MM.1S (cell line): Measurements from ENCODE around the gene CNOT4.

Source experiments
- EZH2 ChIP-seq: fragments of 300-600 bp; sonication (generic); optimal IDR thresholded peaks from 2 replicates; pipeline ENCODE3; 2017; ENCODE audit warnings: low read depth, mild to moderate bottlenecking, antibody characterized with exemption, low read length, mixed read lengths
- EZH2phosphoT487 ChIP-seq: fragments of 300-600 bp; sonication (generic); IDR thresholded peaks from 2 replicates; pipeline ENCODE4 v1.6.1; 2018; ENCODE audit warnings: antibody characterized with exemption, low read length
- TF ChIP-seq, protein P1 (sequence below): fragments of 300-600 bp; sonication (generic); IDR thresholded peaks from 2 replicates; pipeline ENCODE4 v1.5.1; 2016; ENCODE audit warnings: antibody characterized with exemption, low read length, mixed read lengths

- TF ChIP-seq, protein P1, sequence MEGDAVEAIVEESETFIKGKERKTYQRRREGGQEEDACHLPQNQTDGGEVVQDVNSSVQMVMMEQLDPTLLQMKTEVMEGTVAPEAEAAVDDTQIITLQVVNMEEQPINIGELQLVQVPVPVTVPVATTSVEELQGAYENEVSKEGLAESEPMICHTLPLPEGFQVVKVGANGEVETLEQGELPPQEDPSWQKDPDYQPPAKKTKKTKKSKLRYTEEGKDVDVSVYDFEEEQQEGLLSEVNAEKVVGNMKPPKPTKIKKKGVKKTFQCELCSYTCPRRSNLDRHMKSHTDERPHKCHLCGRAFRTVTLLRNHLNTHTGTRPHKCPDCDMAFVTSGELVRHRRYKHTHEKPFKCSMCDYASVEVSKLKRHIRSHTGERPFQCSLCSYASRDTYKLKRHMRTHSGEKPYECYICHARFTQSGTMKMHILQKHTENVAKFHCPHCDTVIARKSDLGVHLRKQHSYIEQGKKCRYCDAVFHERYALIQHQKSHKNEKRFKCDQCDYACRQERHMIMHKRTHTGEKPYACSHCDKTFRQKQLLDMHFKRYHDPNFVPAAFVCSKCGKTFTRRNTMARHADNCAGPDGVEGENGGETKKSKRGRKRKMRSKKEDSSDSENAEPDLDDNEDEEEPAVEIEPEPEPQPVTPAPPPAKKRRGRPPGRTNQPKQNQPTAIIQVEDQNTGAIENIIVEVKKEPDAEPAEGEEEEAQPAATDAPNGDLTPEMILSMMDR = no peak
- TF ChIP-seq EZH2 = no peak
- TF ChIP-seq EZH2phosphoT487 = no peak
Observed at GRCh38 chr7:135466442-135467206, 43.3 kb downstream of the CNOT4 start.
